ENCODE measurements around the gene ADGRV1.
"Not testable (repeated sequence)": the region's sequence is repeated elsewhere in the genome, so short reads cannot be mapped to it uniquely, and the experiment has no call there.

Gene ADGRV1

DNA sequence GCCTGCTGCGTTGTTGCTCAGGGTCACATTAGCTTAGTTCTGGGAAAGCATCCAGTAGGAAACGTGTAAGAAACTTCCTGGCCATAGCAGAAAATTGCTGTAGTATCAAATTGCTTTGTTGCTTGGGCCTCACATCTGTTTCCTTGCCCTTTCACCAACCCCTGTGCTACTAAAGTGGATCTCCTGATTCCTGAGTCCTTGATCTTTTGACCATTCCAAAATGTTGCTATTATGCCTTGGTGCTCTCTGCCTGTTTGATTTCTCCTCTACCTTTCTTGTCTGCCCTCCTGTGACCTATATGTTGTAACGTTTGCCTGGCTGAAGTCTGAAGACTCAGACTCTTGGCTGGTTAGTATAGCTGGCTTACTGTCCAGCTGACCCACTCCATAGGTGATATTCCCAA lies 350.5 kb downstream of the ADGRV1 start:
- DNase-seq (ENCODE audit: low read depth), result no peak

DNA sequence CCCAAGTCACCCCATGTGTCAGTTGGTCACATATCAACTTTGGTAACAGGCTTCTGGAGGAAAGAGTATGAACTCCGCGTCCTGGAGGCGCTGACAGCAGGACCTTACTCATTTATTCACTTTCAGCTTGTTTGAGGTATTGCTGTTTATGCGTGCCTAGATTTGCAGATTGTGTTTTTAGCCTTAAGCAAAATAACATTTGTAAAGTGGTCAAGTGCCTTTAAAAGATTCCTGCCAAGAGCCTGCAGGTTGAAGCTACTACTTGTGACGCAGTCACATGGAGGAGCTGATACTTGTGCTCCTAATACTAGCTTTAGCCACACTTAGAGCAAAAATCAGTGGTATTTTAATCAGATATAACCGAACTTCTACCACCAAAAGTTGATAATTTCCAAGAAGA lies 351.3 kb downstream of the ADGRV1 start:
- no peak for DNase-seq (ENCODE audit: low read depth)

GRCh38 chr5:90911169-90911568 lies 352.6 kb downstream of the ADGRV1 start:
- DNase-seq (ENCODE audit: low read depth), result no peak

GRCh38 chr5:90912476-90912875 lies 353.9 kb downstream of the ADGRV1 start:
- no peak for DNase-seq (ENCODE audit: low read depth)

DNA sequence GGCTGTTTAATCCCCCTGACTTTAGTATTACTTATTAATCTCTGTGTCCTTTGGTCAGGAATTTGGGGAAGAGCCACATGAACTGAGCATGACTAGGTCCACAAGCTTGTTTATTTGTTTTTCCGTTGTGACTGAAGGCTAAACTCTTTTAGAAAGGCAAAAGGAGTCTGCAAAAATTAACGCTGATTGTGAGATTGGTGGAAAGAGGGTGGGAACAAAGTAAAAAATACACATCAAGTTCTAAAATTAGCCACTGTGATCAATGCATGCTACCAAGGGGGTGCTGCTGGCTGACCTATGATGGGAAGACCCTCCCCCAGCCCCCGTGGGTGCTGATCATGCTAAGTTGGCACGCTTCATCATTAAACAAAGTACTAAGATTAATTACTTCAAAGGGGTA lies 356.8 kb downstream of the ADGRV1 start:
- DNase-seq (ENCODE audit: low read depth), result no peak

GRCh38 chr5:90916947-90917800 lies 358.6 kb downstream of the ADGRV1 start:
- no peak for DNase-seq (ENCODE audit: low read depth)

- DNase-seq (ENCODE audit: low read depth), result no peak
Measured at GRCh38 chr5:90917928-90918668, 359.5 kb downstream of the ADGRV1 start.

DNA sequence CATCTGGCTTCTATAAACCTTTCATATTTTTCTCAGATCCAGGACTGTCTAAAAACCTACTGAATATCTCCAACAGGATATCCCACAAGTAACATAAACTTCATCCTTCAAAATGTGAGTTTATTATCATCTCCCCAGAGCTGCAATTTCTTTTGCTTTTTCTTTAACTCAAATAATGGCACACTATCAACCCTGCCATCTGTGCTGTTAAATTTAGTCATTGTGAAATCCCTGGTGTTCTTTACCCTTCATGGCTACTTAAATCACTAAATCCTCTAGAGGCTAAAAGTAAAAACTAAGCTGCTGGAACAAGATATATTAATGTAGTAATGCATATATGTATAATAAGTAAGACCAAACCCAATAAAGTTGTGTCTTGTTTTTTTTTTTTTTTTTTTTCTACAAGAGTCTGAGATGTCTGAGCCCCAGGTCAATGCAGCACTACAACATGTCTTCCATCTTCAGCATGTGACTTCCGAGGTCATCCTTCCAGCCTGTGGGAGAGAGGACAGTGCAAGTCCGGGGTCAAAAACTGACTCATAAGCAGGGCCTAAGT lies 362.9 kb downstream of the ADGRV1 start:
- no peak for DNase-seq (ENCODE audit: low read depth)

- DNase-seq (ENCODE audit: low read depth), result not testable (repeated sequence)
Measured at GRCh38 chr5:90924222-90924621, 365.6 kb downstream of the ADGRV1 start.

DNA sequence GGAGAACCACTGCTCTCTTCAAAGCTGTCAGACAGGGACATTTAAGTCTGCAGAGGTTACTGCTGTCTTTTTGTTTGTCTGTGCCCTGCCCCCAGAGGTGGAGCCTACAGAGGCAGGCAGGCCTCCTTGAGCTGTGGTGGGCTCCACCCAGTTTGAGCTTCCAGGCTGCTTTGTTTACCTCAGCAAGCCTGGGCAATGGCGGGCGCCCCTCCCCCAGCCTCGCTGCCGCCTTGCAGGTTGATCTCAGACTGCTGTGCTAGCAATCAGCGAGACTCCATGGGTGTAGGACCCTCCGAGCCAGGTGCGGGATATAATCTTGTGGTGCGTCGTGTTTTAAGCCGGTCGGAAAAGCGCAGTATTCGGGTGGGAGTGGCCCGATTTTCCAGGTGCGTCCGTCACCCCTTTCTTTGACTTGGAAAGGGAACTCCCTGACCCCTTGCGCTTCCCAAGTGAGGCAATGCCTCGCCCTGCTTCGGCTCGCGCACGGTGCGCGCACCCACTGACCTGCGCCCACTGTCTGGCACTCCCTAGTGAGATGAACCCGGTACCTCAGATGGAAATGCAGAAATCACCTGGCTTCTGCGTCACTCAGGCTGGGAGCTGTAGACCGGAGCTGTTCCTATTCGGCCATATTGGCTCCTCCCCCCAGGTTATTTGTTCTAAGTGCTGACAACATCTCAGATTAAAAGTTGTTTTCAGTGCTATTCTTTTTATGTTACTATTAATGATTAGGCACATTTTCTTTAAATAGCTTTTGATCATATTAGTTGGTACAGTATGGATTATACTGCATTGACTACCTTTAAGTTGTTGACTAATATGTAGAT lies 370.6 kb downstream of the ADGRV1 start:
- DNase-seq (ENCODE audit: low read depth), result not testable (repeated sequence)

DNA sequence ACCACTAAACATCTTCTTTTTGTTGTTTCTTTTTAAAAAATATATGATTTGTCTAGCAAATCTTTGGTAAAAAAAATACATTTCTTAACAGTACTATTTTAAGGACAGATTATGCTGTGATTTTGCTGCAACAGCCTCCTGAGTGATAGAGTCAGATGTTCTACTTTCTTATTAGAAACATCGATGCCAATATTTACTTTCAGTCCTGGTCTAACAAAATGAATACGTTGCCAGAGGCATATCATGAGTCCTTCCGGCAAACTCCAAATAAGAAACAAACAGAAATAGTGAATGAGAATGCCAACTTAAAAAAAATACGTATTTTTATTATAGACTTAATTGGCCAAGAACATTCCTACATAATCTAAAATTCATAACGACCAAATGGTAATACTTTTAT lies 371.5 kb downstream of the ADGRV1 start:
- no peak for DNase-seq (ENCODE audit: low read depth)

DNA sequence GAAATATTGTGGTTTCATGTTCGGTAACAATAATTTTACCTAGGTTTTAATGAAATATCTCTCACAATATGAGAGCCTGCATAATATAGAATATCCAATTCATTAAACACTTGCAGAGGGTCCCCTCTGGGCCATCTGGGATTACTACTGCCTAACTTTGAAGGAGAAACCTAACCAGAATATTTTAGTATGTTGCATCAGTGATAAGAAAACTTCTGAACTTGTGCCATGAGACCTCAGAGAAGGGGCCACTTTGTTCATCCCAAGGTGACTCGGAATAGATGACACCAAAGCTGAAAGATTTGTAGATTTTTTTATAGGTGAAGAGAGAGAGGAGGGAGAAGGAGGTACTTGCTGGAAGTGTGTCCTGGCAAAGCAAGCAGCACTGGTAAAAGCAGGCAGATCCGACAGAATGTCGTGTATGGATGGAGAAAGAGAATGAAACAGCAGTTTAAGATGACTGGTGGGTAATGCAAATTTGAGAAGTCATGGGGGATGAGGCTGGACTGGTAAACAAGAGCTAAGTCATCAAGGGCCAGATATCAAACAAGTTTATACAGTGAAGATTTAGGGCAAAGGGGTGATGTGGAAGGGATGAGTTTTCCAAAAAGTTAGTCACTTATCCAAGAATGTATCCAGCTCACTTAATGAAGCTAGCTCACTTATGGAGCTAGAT lies 372.3 kb downstream of the ADGRV1 start:
- DNase-seq (ENCODE audit: low read depth), result no peak

DNA sequence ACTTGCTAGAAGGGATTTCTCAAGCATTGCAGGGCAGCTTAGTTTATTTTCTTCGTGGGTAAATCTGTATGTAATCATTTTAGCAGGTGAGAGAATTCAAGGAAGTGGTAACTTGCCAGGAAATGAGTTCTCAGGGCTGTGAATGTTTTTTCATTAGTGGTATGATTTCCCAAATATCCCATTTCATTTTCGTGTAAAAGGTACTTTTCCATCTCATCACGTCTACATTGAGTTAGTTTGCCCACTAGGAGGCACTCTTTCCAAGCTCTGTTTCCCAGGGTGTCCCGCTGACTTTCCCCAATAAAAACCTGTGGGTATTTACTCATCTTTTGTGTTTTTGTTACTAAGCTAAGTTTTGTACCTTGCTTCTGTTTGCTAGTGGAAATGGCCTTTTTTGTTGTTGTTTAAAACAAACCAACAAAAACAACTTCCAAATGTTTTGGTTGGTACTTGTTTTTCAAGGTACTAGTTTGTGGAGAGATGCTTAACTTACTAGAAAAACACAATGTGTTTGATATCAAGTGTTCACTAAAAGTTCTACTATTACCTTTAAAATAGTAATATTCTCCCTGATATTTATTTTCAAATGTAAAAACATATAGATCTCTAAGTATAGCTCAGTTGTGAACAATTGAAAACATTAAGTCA lies 373.6 kb downstream of the ADGRV1 start:
- no peak for DNase-seq (ENCODE audit: low read depth)

DNA sequence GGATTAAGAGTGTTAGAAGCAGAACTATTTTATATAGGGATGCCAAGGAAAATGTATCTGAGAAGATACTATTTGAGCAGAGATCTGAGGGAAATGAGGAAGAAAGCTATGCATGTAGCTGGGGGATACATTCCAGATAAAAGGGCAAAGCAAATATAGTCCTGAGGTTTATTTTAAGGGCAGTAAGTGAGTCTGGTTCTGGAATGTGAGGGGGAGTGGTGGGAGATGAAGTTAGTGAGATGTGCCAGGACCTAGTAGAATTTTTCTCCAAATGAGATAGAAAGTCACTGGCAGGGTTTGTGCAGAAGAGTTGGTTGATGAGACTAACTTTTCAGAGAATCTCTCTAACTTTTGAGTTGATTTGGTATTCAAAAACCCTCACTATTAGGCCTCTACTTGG lies 374.7 kb downstream of the ADGRV1 start:
- DNase-seq (ENCODE audit: low read depth), result no peak

- DNase-seq (ENCODE audit: low read depth), result no peak
Measured at GRCh38 chr5:90934091-90934719, 375.6 kb downstream of the ADGRV1 start.

- DNase-seq (ENCODE audit: low read depth), result no peak
Measured at GRCh38 chr5:90934738-90935137, 376.1 kb downstream of the ADGRV1 start.

DNA sequence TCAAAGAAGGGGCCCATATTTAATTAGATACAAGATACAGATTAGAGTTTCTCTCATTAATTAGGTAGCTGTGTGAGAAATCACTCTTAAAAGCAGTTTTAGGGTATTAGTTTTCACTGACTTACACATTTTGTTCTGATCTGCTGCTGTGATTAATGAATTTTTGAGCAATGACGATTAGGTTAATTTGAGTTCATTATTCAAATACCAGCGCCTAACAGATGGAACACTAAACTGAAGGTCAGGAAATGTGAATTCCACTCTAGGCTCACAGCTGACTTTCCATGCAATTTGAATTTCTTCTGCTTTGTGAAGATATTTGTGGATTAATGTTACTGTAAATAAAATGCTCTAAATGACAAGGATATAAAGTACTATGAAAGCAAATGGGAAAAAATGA lies 380.6 kb downstream of the ADGRV1 start:
- DNase-seq (ENCODE audit: low read depth), result no peak

GRCh38 chr5:90940227-90940995 lies 381.8 kb downstream of the ADGRV1 start:
- peak; percentile 8 for DNase-seq (ENCODE audit: low read depth)

DNA sequence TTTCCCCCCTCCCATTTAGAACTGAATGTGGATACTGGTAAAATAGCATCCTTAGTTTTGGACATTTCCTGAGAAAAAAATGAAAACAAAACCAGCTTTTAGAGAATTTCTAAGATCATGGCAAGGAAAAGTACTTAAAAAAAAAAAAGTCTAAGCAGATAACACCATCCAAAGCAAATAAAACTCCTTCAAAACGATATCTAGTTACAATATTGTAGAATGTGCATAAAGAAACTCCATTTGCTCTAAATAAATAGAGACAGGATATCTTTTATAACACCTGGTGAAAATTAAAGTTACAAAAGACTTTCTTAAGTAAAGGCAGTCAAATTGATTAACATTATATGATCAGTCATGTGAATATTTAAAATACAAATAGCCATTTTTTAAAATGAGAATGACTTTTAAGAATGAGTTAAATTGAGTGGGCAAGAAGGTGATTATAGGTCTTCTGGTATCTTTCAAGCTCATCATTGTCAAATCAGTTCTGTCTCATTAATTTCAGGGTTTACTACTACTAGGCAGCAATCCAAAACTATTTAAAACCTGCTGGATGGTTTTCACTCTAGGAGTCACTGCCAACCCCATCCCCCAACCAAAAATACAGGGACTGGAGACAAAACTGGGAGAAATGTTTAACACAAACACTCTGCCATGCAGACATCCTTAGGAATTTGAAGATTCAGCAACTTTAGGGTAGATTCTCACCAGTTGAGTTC lies 382.6 kb downstream of the ADGRV1 start:
- DNase-seq (ENCODE audit: low read depth), result no peak

All from stimulated activated CD8-positive, alpha-beta memory T cell treated with anti-CD3 and anti-CD28 coated beads, Interleukin-12 subunit alpha, Interleukin-12 subunit beta, amount 100 ng/mL, for 1 hour (primary cell).